Stomach (tissue), 9 donors: ENCODE data around the gene ZNF654. TPM values are rescaled to one million over a fixed set of nuclear protein-coding genes. Genes with fewer than 3 reads are reported as not detected.

ENCODE experiments used
- DNase-seq, 2 donors: peaks; one replicate each; pipeline versions ENCODE4 v3.0.0 to v3.0.0-alpha.2; 2013 to 2019
- H3K27ac ChIP-seq, 5 donors: fragments of 200-600 bp in 4 of 5; sonication (generic) in 4 of 5; one replicate each; pipeline ENCODE4 v1.5.1; 2013 to 2019; ENCODE audit warnings: mild to moderate bottlenecking in 1 of 5, moderate library complexity in 1 of 5
- H3K27me3 ChIP-seq, 3 donors: fragments of 200-600 bp; sonication (generic); one replicate each; pipeline ENCODE4 v1.5.1; 2017 to 2019; ENCODE audit warnings: mixed run types in 1 of 3
- H3K36me3 ChIP-seq, 4 donors: fragments of 200-600 bp; sonication (generic); 1 replicate in 3 of 4; 2 replicates in 1 of 4; pipeline ENCODE4 v1.5.1; 2016 to 2019
- H3K4me1 ChIP-seq, 4 donors: fragments of 200-600 bp; sonication (generic); one replicate each; pipeline ENCODE4 v1.5.1; 2016 to 2019
- H3K4me3 ChIP-seq, 4 donors: fragments of 200-600 bp; sonication (generic) in 3 of 4; one replicate each; pipeline ENCODE4 v1.5.1; 2016 to 2019; ENCODE audit warnings: mild to moderate bottlenecking in 1 of 4
- H3K9me3 ChIP-seq, 4 donors: fragments of 200-600 bp; sonication (generic); one replicate each; pipeline ENCODE4 v1.5.1; 2016 to 2019
- EP300 ChIP-seq: sonication (generic); formaldehyde crosslinking; IDR thresholded peaks from one replicate; pipeline ENCODE4 v1.6.1; 2017; ENCODE audit warnings: antibody characterized with exemption
- POLR2A ChIP-seq, 4 donors: fragments of 450-650 bp; IDR thresholded peaks; one replicate each; pipeline ENCODE4 v1.6.1; 2016; ENCODE audit warnings: antibody characterized with exemption in 4 of 4, control low read depth in 2 of 4, mild to moderate bottlenecking in 1 of 4, moderate library complexity in 1 of 4
- POLR2AphosphoS5 ChIP-seq, 3 donors: sonication (generic); formaldehyde crosslinking; IDR thresholded peaks; one replicate each; pipeline ENCODE4 v1.6.1; 2016; ENCODE audit warnings: antibody characterized with exemption in 3 of 3
- WGBS, 5 donors: extraction: QIAGEN DNeasy Blood & Tissue Kit in 3 of 5; methylation state at CpG; one replicate each; pipeline versions ENCODE4 v1.1.5 to v1.1.7; 2013 to 2018; 5-methylcytosine and 5-hydroxymethylcytosine counted together
- intact Hi-C: fragments of 100-400 bp; cut with DNase I; formaldehyde crosslinking; loops from one replicate; pipeline ENCODE4 v1.15.1; 2023; ENCODE audit warnings: low total_unique reads
- polyA plus RNA-seq, 3 donors: library from polyadenylated mRNA; stranded (reverse); fragments of 200-250 nt; gene quantifications; one replicate each; pipeline ENCODE4 v1.2.3, GENCODE V29; 2013
- total RNA-seq, 5 donors: library from RNA; depleted of rRNA; stranded (reverse); fragments of >200 nt; gene quantifications; one replicate each; pipeline versions ENCODE4 v1.1.0 to v1.2.3, GENCODE V29; 2014 to 2016
- TF ChIP-seq, protein P1 (sequence below), 7 experiments: fragments of 450-650 bp in 4 of 7; fragments of 200-600 bp in 3 of 7; sonication (generic) in 3 of 7; IDR thresholded peaks; one replicate each; pipeline ENCODE4 v1.5.1; 2016 to 2019; ENCODE audit warnings: antibody characterized with exemption in 7 of 7, control low read depth in 2 of 7, mild to moderate bottlenecking in 1 of 7
- donor health status: healthy with polysubstance abuse.
- donor health status: Bipolar disorder and iron deficiency.
- donor health status: healthy.

ZNF654 gene
- total and polyA plus RNA-seq, 8 donors, result 2.6 to 30.7 (median 7.3) TPM

- no peak for TF ChIP-seq POLR2AphosphoS5 (IDR thresholded peaks at IDR 0.05)
- no peak for TF ChIP-seq POLR2A (IDR thresholded peaks at IDR 0.05)
- TF ChIP-seq EP300, result no peak
- TF ChIP-seq, protein P1, sequence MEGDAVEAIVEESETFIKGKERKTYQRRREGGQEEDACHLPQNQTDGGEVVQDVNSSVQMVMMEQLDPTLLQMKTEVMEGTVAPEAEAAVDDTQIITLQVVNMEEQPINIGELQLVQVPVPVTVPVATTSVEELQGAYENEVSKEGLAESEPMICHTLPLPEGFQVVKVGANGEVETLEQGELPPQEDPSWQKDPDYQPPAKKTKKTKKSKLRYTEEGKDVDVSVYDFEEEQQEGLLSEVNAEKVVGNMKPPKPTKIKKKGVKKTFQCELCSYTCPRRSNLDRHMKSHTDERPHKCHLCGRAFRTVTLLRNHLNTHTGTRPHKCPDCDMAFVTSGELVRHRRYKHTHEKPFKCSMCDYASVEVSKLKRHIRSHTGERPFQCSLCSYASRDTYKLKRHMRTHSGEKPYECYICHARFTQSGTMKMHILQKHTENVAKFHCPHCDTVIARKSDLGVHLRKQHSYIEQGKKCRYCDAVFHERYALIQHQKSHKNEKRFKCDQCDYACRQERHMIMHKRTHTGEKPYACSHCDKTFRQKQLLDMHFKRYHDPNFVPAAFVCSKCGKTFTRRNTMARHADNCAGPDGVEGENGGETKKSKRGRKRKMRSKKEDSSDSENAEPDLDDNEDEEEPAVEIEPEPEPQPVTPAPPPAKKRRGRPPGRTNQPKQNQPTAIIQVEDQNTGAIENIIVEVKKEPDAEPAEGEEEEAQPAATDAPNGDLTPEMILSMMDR (IDR thresholded peaks at IDR 0.05), result no peak
- no peak overlapping the region for H3K27ac ChIP-seq
- WGBS, 5 donors, result 59 to 82% (median 77%) methylated on average over 5 of the region's 5 CpGs
- peaks cover 0 to 20% (median 9%) of the 10 kb centered on the region in 4 donors for H3K4me1 ChIP-seq
- H3K9me3 ChIP-seq, result peaks cover 0 to 3% (median 0%) of the 10 kb centered on the region in 4 donors
- DNase-seq, result no peak
- H3K4me3 ChIP-seq, result no peak overlapping the region
- intact Hi-C loops, result no loop called here
- H3K27me3 ChIP-seq, result no peaks in the 10 kb centered on the region
- no peaks in the 10 kb centered on the region for H3K36me3 ChIP-seq
Measured at GRCh38 chr3:88036221-88036620, 22.8 kb upstream of the ZNF654 start.

- H3K9me3 ChIP-seq, result peaks cover 0 to 3% (median 0%) of the 10 kb centered on the region in 4 donors
- WGBS, 5 donors, result 25 to 49% (median 33%) methylated on average over 2 of the region's 2 CpGs
- H3K4me1 ChIP-seq, result peaks cover 0 to 9% (median 2%) of the 10 kb centered on the region in 4 donors
- no peaks in the 10 kb centered on the region for H3K27me3 ChIP-seq
- no peak overlapping the region for H3K27ac ChIP-seq
- H3K4me3 ChIP-seq, result no peak overlapping the region
- no peak for DNase-seq
- TF ChIP-seq EP300 (no peak), POLR2A (IDR thresholded peaks at IDR 0.05) (no peak), POLR2AphosphoS5 (IDR thresholded peaks at IDR 0.05) (no peak)
- TF ChIP-seq, protein P1 (IDR thresholded peaks at IDR 0.05), result no peak
- H3K36me3 ChIP-seq, result no peaks in the 10 kb centered on the region
- intact Hi-C loops, result no loop called here
Measured at GRCh38 chr3:88038566-88038965, 20.5 kb upstream of the ZNF654 start.

DNA sequence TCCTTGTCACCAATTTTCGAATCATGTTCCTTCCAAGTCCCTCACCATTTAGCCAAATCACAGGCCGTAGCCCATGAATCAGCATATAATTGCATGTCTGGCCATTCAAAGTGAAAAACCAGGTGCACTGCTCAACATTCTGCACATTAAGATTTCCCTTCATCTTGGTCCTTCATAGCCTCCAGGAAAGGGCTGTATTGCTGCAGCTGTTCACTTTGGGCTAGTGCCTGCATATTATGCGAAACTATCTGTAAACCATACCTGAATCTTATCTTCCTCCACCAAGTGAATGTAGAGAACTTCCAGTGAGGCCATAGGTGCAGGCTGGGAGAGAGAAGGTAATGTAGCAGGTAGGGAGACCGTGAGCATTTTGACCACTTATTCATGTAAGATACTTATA is 18.5 kb upstream of the ZNF654 start:
- WGBS, 5 donors, result 84 to 93% (median 90%) methylated on average over 4 of the region's 4 CpGs
- Histone ChIP-seq H3K4me3 (no peak overlapping the region), H3K36me3 (no peaks in the 10 kb centered on the region), H3K9me3 (peaks cover 0 to 3% (median 0%) of the 10 kb centered on the region in 4 donors), H3K4me1 (no peaks in the 10 kb centered on the region), H3K27me3 (no peaks in the 10 kb centered on the region), H3K27ac (no peak overlapping the region)
- DNase-seq, result no peak
- intact Hi-C loops, result no loop called here
- TF ChIP-seq EP300, result no peak
- no peak for TF ChIP-seq POLR2A (IDR thresholded peaks at IDR 0.05)
- TF ChIP-seq, protein P1 (IDR thresholded peaks at IDR 0.05), result no peak
- TF ChIP-seq POLR2AphosphoS5 (IDR thresholded peaks at IDR 0.05), result no peak

GRCh38 chr3:88041005-88041404 is 18.1 kb upstream of the ZNF654 start:
- intact Hi-C loops, result no loop called here
- WGBS, 5 donors, result 96 to 99% (median 97%) methylated on average over 3 of the region's 3 CpGs

More at GRCh38 chr3:88041005-88041404, 18.1 kb upstream of the ZNF654 start:
- Histone ChIP-seq H3K9me3 (peaks cover 0 to 3% (median 0%) of the 10 kb centered on the region in 4 donors), H3K4me1 (no peaks in the 10 kb centered on the region), H3K4me3 (no peak overlapping the region), H3K27me3 (no peaks in the 10 kb centered on the region), H3K27ac (no peak overlapping the region), H3K36me3 (no peaks in the 10 kb centered on the region)
- no peak for DNase-seq
- TF ChIP-seq POLR2A (IDR thresholded peaks at IDR 0.05), result no peak
- TF ChIP-seq, protein P1 (IDR thresholded peaks at IDR 0.05), result no peak
- TF ChIP-seq EP300, result no peak
- TF ChIP-seq POLR2AphosphoS5 (IDR thresholded peaks at IDR 0.05), result no peak
